Activated CD8-positive, alpha-beta T cell treated with anti-CD3 and anti-CD28 coated beads for 36 hours (primary cell): ENCODE results near the gene ZNF345. TPM values are rescaled to one million over a fixed set of nuclear protein-coding genes. Genes with fewer than 3 reads are reported as not detected.

Source experiments
- ATAC-seq: fragments of 200-7000 bp; cut with Tn5 transposase; one replicate; pipeline ENCODE4 v1.10.0; 2021; ENCODE audit warnings: mild to moderate bottlenecking, moderate library complexity
- CTCF ChIA-PET: fragments of 350-600 bp; sonication (Branson Sonifier 250); formaldehyde crosslinking; loops from one replicate; lab custom pipeline; 2021; ENCODE audit warnings: antibody characterized with exemption; lab: Charles Lee
- POLR2A ChIA-PET: fragments of 350-600 bp; sonication (Branson Sonifier 250); formaldehyde crosslinking; loops from one replicate; lab custom pipeline; 2021; ENCODE audit warnings: antibody characterized with exemption; lab: Charles Lee
- DNase-seq: peaks from one replicate; pipeline ENCODE4 v3.0.0-alpha.2; 2020
- H3K27ac Mint-ChIP-seq: one replicate; pipeline ENCODE4 v1.8.0; 2021; ENCODE audit warnings: mild to moderate bottlenecking, mixed read lengths
- H3K27me3 Mint-ChIP-seq: one replicate; pipeline ENCODE4 v1.8.0; 2021; ENCODE audit warnings: mixed read lengths
- H3K36me3 Mint-ChIP-seq: one replicate; pipeline ENCODE4 v1.8.0; 2021; ENCODE audit warnings: low read depth, mixed read lengths
- H3K4me1 Mint-ChIP-seq: one replicate; pipeline ENCODE4 v1.8.0; 2021; ENCODE audit warnings: low read depth, mixed read lengths
- H3K4me3 Mint-ChIP-seq: one replicate; pipeline ENCODE4 v1.8.0; 2021; ENCODE audit warnings: mild to moderate bottlenecking, moderate library complexity, mixed read lengths
- H3K9me3 Mint-ChIP-seq: one replicate; pipeline ENCODE4 v1.8.0; 2021; ENCODE audit warnings: mixed read lengths
- intact Hi-C: fragments of 100-400 bp; cut with micrococcal nuclease; formaldehyde crosslinking; loops from one replicate; pipeline ENCODE4 v1.10.0; 2022
- total RNA-seq, 2 experiments: library from RNA; stranded (reverse); gene quantifications; one replicate each; pipeline ENCODE4 v1.2.3, GENCODE V29; 2021
- TF ChIP-seq, protein P1 (sequence below): fragments of 200-600 bp; IDR thresholded peaks from one replicate; pipeline ENCODE4 v1.8.0; 2022; ENCODE audit warnings: antibody characterized with exemption, mild to moderate bottlenecking

The ZNF345 gene
- total RNA-seq, 2 experiments from 2014 or later: 3.6 to 5.1 TPM

DNA sequence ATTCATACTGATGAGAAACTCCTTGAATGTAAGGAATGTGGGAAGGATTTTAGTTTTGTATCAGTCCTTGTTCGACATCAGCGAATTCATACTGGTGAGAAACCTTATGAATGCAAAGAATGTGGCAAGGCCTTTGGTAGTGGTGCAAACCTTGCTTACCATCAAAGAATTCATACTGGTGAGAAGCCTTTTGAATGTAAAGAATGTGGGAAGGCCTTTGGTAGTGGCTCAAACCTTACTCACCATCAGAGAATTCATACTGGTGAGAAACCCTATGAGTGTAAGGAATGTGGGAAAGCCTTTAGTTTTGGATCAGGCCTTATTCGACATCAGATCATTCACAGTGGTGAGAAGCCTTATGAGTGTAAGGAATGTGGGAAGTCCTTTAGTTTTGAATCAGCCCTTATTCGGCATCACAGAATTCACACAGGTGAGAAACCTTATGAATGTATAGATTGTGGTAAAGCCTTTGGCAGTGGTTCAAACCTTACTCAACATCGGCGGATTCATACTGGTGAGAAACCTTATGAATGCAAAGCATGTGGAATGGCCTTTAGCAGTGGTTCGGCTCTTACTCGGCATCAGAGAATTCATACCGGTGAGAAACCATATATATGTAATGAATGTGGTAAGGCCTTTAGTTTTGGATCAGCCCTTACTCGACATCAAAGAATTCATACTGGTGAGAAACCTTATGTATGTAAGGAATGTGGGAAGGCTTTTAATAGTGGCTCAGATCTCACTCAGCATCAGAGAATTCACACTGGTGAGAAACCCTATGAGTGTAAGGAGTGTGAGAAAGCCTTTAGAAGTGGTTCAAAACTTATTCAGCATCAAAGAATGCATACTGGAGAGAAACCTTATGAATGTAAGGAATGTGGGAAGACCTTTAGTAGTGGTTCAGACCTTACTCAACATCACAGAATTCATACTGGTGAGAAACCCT lies 26.6 kb downstream of the ZNF345 start:
- no peak overlapping the region for H3K27ac Mint-ChIP-seq
- CTCF ChIA-PET: no interaction called here
- TF ChIP-seq, protein P1, sequence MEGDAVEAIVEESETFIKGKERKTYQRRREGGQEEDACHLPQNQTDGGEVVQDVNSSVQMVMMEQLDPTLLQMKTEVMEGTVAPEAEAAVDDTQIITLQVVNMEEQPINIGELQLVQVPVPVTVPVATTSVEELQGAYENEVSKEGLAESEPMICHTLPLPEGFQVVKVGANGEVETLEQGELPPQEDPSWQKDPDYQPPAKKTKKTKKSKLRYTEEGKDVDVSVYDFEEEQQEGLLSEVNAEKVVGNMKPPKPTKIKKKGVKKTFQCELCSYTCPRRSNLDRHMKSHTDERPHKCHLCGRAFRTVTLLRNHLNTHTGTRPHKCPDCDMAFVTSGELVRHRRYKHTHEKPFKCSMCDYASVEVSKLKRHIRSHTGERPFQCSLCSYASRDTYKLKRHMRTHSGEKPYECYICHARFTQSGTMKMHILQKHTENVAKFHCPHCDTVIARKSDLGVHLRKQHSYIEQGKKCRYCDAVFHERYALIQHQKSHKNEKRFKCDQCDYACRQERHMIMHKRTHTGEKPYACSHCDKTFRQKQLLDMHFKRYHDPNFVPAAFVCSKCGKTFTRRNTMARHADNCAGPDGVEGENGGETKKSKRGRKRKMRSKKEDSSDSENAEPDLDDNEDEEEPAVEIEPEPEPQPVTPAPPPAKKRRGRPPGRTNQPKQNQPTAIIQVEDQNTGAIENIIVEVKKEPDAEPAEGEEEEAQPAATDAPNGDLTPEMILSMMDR: no peak
- H3K9me3 Mint-ChIP-seq: peaks cover 54% of the 10 kb centered on the region
- intact Hi-C loops: no loop called here
- H3K36me3 Mint-ChIP-seq: peaks cover 67% of the 10 kb centered on the region
- DNase-seq (no peak), ATAC-seq (no peak)
- POLR2A ChIA-PET: no interaction called here
- H3K4me1 Mint-ChIP-seq: no peaks in the 10 kb centered on the region
- H3K4me3 Mint-ChIP-seq: no peak overlapping the region
- H3K27me3 Mint-ChIP-seq: no peaks in the 10 kb centered on the region

DNA sequence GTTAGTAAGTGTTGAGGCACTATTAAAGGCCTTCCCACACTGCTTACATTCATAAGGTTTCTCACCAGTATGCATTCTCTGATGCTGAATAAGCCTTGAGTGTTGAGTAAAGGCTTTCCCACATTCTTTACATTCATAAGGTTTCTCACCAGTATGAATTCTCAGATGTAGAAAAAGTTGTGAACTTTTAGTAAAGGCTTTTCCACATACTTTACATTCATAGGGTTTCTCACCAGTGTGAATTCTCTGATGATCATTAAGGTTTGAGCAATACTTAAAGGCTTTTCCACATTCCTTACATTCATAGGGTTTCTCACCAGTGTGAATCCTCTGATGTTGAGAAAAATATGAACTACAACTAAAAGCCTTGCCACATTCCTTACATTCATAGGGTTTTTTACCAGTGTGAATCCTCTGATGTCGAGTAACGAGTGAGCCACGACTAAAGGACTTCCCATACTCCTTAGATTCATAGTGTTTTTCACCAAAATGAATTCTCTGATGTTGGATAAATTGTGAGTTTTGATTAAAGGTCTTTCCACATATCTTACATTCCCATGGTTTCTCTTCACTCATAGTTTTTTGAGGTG lies 41.2 kb downstream of the ZNF345 start:
- Mint-ChIP-seq H3K27ac (no peak overlapping the region), H3K36me3 (peaks cover 76% of the 10 kb centered on the region), H3K9me3 (peaks cover 66% of the 10 kb centered on the region), H3K4me3 (no peak overlapping the region), H3K27me3 (no peaks in the 10 kb centered on the region), H3K4me1 (no peaks in the 10 kb centered on the region)
- POLR2A ChIA-PET: interaction anchor here (0.7 kb wide), 1 partner anchor 54 kb away, joined by 3 read pairs; no protein-coding TSS in a partner anchor
- TF ChIP-seq, protein P1: no peak
- ATAC-seq: no peak
- DNase-seq: no peak
- CTCF ChIA-PET: interaction anchor here (0.6 kb wide), 1 partner anchor 867 kb away, joined by 3 read pairs; no protein-coding TSS in a partner anchor
- intact Hi-C loops: no loop called here

DNA sequence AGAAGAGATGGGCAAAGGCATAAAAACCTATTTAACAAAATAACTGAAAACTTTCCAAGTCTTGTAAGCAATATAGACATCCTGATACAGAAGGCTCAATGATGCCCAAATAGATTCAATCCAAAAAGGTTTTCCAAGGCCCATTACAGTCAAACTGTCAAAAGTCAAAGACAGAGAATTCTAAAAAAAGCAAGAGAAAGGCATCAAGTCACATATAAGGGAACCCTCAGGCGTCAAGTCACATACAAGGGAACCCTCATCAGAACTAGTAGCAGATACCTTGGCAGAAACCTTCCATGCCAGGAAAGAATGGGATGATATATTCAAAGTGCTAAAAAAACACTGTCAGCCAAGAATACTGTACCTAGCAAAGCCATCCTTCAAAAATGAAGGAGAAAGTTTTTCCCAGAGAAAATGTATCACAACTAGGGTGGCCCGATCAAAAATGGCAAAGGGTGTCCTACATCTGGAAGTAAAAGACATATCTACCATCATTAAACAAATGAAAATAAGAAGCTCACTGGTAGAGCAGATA lies 44.2 kb downstream of the ZNF345 start:
- intact Hi-C loops: no loop called here
- POLR2A ChIA-PET: interaction anchor here (0.9 kb wide), 1 partner anchor 21 kb away, joined by 3 read pairs; no protein-coding TSS in a partner anchor
- Mint-ChIP-seq H3K4me3 (no peak overlapping the region), H3K27ac (no peak overlapping the region), H3K4me1 (no peaks in the 10 kb centered on the region), H3K9me3 (peaks cover 67% of the 10 kb centered on the region), H3K36me3 (peaks cover 89% of the 10 kb centered on the region), H3K27me3 (no peaks in the 10 kb centered on the region)
- no peak for ATAC-seq
- TF ChIP-seq, protein P1: no peak
- CTCF ChIA-PET: interaction anchor here (0.7 kb wide), 1 partner anchor 20 kb away, joined by 3 read pairs; no protein-coding TSS in a partner anchor
- no peak for DNase-seq

DNA sequence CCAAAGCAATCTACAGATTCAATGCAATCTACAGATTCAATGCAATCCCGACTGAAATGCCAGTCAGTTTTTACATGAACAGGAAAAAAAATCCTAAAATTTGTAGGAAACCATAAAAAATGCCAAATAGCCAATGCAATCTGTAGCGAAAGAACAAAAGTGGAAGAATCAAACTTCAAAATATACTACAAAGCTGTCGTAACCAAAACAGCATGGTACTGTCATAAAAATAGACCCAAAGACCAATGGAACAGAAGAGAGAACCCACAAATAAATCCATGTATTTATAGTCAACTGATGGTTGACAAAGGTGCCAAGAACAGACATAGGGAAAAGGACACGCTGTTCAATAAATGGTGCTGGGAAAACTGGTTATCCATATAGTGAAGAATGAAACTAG lies 47.7 kb downstream of the ZNF345 start:
- POLR2A ChIA-PET: no interaction called here
- Mint-ChIP-seq H3K27me3 (no peaks in the 10 kb centered on the region), H3K36me3 (peaks cover 90% of the 10 kb centered on the region), H3K27ac (no peak overlapping the region), H3K9me3 (peaks cover 56% of the 10 kb centered on the region), H3K4me1 (no peaks in the 10 kb centered on the region), H3K4me3 (no peak overlapping the region)
- TF ChIP-seq, protein P1: no peak
- CTCF ChIA-PET: interaction anchor here (0.9 kb wide), 1 partner anchor 18 kb away, joined by 3 read pairs; no protein-coding TSS in a partner anchor
- no peak for ATAC-seq
- intact Hi-C loops: no loop called here
- no peak for DNase-seq
